Measurements from ENCODE around the gene SWI5. TPM values are rescaled to one million over a fixed set of nuclear protein-coding genes. Genes with fewer than 3 reads are reported as not detected.

SWI5 gene
- total RNA-seq, 4 donors from 2014 or later = 25.6 to 28.6 (median 26.9) TPM

- TF ChIP-seq, protein P1, sequence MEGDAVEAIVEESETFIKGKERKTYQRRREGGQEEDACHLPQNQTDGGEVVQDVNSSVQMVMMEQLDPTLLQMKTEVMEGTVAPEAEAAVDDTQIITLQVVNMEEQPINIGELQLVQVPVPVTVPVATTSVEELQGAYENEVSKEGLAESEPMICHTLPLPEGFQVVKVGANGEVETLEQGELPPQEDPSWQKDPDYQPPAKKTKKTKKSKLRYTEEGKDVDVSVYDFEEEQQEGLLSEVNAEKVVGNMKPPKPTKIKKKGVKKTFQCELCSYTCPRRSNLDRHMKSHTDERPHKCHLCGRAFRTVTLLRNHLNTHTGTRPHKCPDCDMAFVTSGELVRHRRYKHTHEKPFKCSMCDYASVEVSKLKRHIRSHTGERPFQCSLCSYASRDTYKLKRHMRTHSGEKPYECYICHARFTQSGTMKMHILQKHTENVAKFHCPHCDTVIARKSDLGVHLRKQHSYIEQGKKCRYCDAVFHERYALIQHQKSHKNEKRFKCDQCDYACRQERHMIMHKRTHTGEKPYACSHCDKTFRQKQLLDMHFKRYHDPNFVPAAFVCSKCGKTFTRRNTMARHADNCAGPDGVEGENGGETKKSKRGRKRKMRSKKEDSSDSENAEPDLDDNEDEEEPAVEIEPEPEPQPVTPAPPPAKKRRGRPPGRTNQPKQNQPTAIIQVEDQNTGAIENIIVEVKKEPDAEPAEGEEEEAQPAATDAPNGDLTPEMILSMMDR (IDR thresholded peaks at IDR 0.05; ENCODE audit: low read depth) = no peak
Observed at GRCh38 chr9:128337936-128338335, 61.9 kb downstream of the SWI5 start.

Small RNA genes lying within 50 kb of the gene (small RNA-seq; reads per million reads assigned to genes)
- gene MIR199B = 229 reads per million, percentile 98 among the genes with 10 or more reads in this experiment
- not detected for gene MIR3154

Other genes starting within 250 kb of the SWI5 start
- gene NAIF1, start 209.0 kb upstream of the SWI5 start, total RNA-seq = 1 to 10 TPM; 3.6 to 9.5 (median 8.9) TPM
- gene SLC25A25, start 208.0 kb upstream of the SWI5 start, total RNA-seq = 10 to 100 TPM; 13.4 to 60.1 (median 19.5) TPM
- 10 to 100 TPM; 24.5 to 40.3 (median 25.8) TPM for gene PTGES2, start 148.5 kb upstream of the SWI5 start, total RNA-seq
- gene LCN2, start 126.8 kb upstream of the SWI5 start, total RNA-seq = 1 to 10 TPM in 1 of 4 donors, not detected in 3; 1.6 TPM
- 100 to 1,000 TPM in 3 of 4 donors, 10 to 100 TPM in 1; 57.7 to 307 (median 228) TPM for gene BBLN, start 116.0 kb upstream of the SWI5 start, total RNA-seq
- 100 to 1,000 TPM in 1 of 4 donors, 10 to 100 TPM in 3; 46.0 to 103 (median 59.9) TPM for gene CIZ1, start 84.7 kb upstream of the SWI5 start, total RNA-seq
- gene DNM1, start 72.9 kb upstream of the SWI5 start, total RNA-seq = 10 to 100 TPM; 22.8 to 53.5 (median 44.5) TPM
- 100 to 1,000 TPM in 2 of 4 donors, 10 to 100 TPM in 2; 70.0 to 123 (median 86.2) TPM for gene GOLGA2, start 269 bp upstream of the SWI5 start, total RNA-seq
- 10 to 100 TPM in 1 of 4 donors, 1 to 10 TPM in 3; 7.2 to 10.5 (median 8.7) TPM for gene TRUB2, start 46.2 kb downstream of the SWI5 start, total RNA-seq
- 10 to 100 TPM; 20.1 to 51.1 (median 23.2) TPM for gene COQ4, start 46.6 kb downstream of the SWI5 start, total RNA-seq
- 10 to 100 TPM; 10.1 to 17.3 (median 12.3) TPM for gene SLC27A4, start 64.3 kb downstream of the SWI5 start, total RNA-seq
- gene URM1, start 95.1 kb downstream of the SWI5 start, total RNA-seq = 10 to 100 TPM; 17.8 to 20.9 (median 19.7) TPM
- gene CERCAM, start 144.6 kb downstream of the SWI5 start, total RNA-seq = 10 to 100 TPM in 3 of 4 donors, 1 to 10 TPM in 1; 8.3 to 34.7 (median 31.4) TPM
- gene ODF2, start 179.7 kb downstream of the SWI5 start, total RNA-seq = 10 to 100 TPM; 13.4 to 22.2 (median 16.5) TPM
- 10 to 100 TPM; 21.0 to 33.0 (median 23.4) TPM for gene GLE1, start 228.4 kb downstream of the SWI5 start, total RNA-seq